Astrocyte (in vitro differentiated cells and primary cell): ENCODE data around the gene NISCH.

Experiments used
- EZH2 ChIP-seq: IDR thresholded peaks from 2 replicates; pipeline ENCODE4 v1.6.1; 2012; ENCODE audit warnings: mild to moderate bottlenecking, low read length, inconsistent platforms; ENCODE audit not compliant: insufficient read depth
- TF ChIP-seq, protein P1 (sequence below): IDR thresholded peaks from 2 replicates; pipeline ENCODE4 v1.5.1; 2011; ENCODE audit warnings: low read depth, mild to moderate bottlenecking, inconsistent platforms, low read length, moderate library complexity; ENCODE audit not compliant: insufficient read depth

DNA sequence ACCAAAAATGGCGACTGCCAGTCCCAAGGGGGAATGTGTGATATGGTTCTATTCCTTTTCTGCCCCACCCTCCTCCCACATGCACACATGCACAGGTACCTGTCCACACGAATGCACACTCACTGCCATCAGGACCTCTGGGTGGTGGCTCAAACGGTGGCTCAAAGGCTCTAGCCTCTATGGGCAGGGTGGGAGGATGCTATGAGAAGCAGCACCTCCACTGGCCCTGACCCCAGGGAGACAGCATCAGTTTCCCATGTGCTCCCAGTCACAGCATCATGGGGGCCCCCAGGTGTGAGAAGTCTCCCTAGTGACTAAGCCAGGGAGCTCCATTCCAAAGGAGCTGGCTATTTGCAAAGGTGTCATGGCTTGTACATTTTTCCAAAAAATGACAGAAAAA, 26.4 kb upstream of the NISCH start:
- TF ChIP-seq, protein P1, sequence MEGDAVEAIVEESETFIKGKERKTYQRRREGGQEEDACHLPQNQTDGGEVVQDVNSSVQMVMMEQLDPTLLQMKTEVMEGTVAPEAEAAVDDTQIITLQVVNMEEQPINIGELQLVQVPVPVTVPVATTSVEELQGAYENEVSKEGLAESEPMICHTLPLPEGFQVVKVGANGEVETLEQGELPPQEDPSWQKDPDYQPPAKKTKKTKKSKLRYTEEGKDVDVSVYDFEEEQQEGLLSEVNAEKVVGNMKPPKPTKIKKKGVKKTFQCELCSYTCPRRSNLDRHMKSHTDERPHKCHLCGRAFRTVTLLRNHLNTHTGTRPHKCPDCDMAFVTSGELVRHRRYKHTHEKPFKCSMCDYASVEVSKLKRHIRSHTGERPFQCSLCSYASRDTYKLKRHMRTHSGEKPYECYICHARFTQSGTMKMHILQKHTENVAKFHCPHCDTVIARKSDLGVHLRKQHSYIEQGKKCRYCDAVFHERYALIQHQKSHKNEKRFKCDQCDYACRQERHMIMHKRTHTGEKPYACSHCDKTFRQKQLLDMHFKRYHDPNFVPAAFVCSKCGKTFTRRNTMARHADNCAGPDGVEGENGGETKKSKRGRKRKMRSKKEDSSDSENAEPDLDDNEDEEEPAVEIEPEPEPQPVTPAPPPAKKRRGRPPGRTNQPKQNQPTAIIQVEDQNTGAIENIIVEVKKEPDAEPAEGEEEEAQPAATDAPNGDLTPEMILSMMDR = no peak
- no peak for TF ChIP-seq EZH2
